OCI-LY3 (cell line): ENCODE measurements around the gene ALDOA.
A peak's percentile ranks its signal among the peaks of the same experiment; 100 is the strongest.

ENCODE experiments used
- H2AFZ ChIP-seq: fragments of 200-600, 300-600 bp; shearing (Covaris generic); 2 replicates; pipeline ENCODE4 v1.6.0; 2014; ENCODE audit warnings: antibody characterized with exemption, low read depth, low read length
- H3K27ac ChIP-seq: fragments of 200-600, 300-600 bp; sonication (generic); 2 replicates; pipeline ENCODE4 v1.5.1; 2014; ENCODE audit warnings: mild to moderate bottlenecking, low read length, moderate library complexity, mixed read lengths
- H3K27me3 ChIP-seq: fragments of 200-600, 300-600 bp; sonication (generic); 2 replicates; pipeline ENCODE4 v1.6.1; 2014; ENCODE audit warnings: low read depth, low read length, mixed read lengths
- H3K36me3 ChIP-seq: fragments of 200-600, 300-600 bp; sonication (generic); replicated peaks from 2 replicates; pipeline ENCODE3; 2014; ENCODE audit warnings: low read depth, low read length, mixed read lengths
- H3K4me1 ChIP-seq: fragments of 300-600, 200-600 bp; sonication (generic); 2 replicates; pipeline ENCODE4 v1.6.1; 2014; ENCODE audit warnings: low read length, mixed read lengths
- H3K4me2 ChIP-seq: fragments of 200-600, 300-600 bp; sonication (generic); 2 replicates; pipeline ENCODE4 v1.6.1; 2014; ENCODE audit warnings: low read length, mixed read lengths
- H3K4me3 ChIP-seq: fragments of 300-600, 200-600 bp; sonication (generic); 2 replicates; pipeline ENCODE4 v1.5.1; 2014; ENCODE audit warnings: antibody characterized with exemption, mild to moderate bottlenecking, low read length, moderate library complexity
- H3K79me2 ChIP-seq: fragments of 300-600, 200-600 bp; shearing (Covaris generic); 2 replicates; pipeline ENCODE4 v1.6.1; 2014; ENCODE audit warnings: mild to moderate bottlenecking, low read length, mixed read lengths
- H3K9ac ChIP-seq: fragments of 300-600, 200-600 bp; shearing (Covaris generic); 2 replicates; pipeline ENCODE4 v1.6.0; 2014; ENCODE audit warnings: mild to moderate bottlenecking, low read length, moderate library complexity
- H3K9me3 ChIP-seq: fragments of 200-600, 300-600 bp; shearing (Covaris generic); 2 replicates; pipeline ENCODE4 v1.6.1; 2014; ENCODE audit warnings: low read length, mixed read lengths; ENCODE audit not compliant: insufficient read depth
- H4K20me1 ChIP-seq: fragments of 200-600, 300-600 bp; sonication (generic); 2 replicates; pipeline ENCODE4 v1.6.1; 2016; ENCODE audit warnings: low read length, mixed read lengths; ENCODE audit not compliant: insufficient read depth
- CTCF ChIP-seq: fragments of 200-600, 300-600 bp; sonication (generic); IDR thresholded peaks from 2 replicates; pipeline ENCODE4 v1.5.1; 2014; ENCODE audit warnings: antibody characterized with exemption, low read length, low read depth
- EZH2phosphoT487 ChIP-seq: fragments of 200-600 bp; shearing (Covaris generic); IDR thresholded peaks from 2 replicates; pipeline ENCODE4 v1.6.1; 2018; ENCODE audit warnings: antibody characterized with exemption, mixed run types, low read depth

The ALDOA gene

GRCh38 chr16:30065943-30066760 is 592 bp downstream of the ALDOA start:
- Histone ChIP-seq H3K79me2 (peaks cover 63% of the 10 kb centered on the region), H3K27ac (peak overlapping the region; percentile 73), H3K4me2 (peak overlapping the region; percentile 88), H2AFZ (no peak overlapping the region), H3K4me3 (peak overlapping the region; percentile 94), H3K9ac (peak overlapping the region; percentile 90), H3K27me3 (no peaks in the 10 kb centered on the region), H4K20me1 (peaks cover 48% of the 10 kb centered on the region), H3K9me3 (no peaks in the 10 kb centered on the region), H3K36me3 (peaks cover 51% of the 10 kb centered on the region), H3K4me1 (peaks cover 18% of the 10 kb centered on the region)
- no peak for TF ChIP-seq CTCF
- TF ChIP-seq EZH2phosphoT487 = no peak

GRCh38 chr16:30066761-30067583 is 1.4 kb downstream of the ALDOA start:
- Histone ChIP-seq H4K20me1 (peaks cover 48% of the 10 kb centered on the region), H2AFZ (no peak overlapping the region), H3K9ac (peak overlapping the region; percentile 90), H3K79me2 (peaks cover 63% of the 10 kb centered on the region), H3K4me1 (peaks cover 18% of the 10 kb centered on the region), H3K4me3 (peak overlapping the region; percentile 94), H3K9me3 (no peaks in the 10 kb centered on the region), H3K27me3 (no peaks in the 10 kb centered on the region), H3K4me2 (peak overlapping the region; percentile 88), H3K27ac (peak overlapping the region; percentile 73), H3K36me3 (peaks cover 56% of the 10 kb centered on the region)
- TF ChIP-seq EZH2phosphoT487 = no peak
- TF ChIP-seq CTCF = no peak

- H4K20me1 ChIP-seq = peaks cover 48% of the 10 kb centered on the region
- H3K4me2 ChIP-seq = peak overlapping the region; percentile 88; the same call in 1 of the 2 replicates
- H3K27ac ChIP-seq = no peak overlapping the region
- no peak overlapping the region for H2AFZ ChIP-seq
- peak overlapping the region; percentile 94; the same call in 1 of the 2 replicates for H3K4me3 ChIP-seq
- TF ChIP-seq EZH2phosphoT487 (no peak), CTCF (no peak)
- H3K36me3 ChIP-seq = peaks cover 60% of the 10 kb centered on the region
- H3K9ac ChIP-seq = no peak overlapping the region
- peaks cover 18% of the 10 kb centered on the region for H3K4me1 ChIP-seq
- H3K27me3 ChIP-seq = no peaks in the 10 kb centered on the region
- H3K9me3 ChIP-seq = no peaks in the 10 kb centered on the region
- peaks cover 63% of the 10 kb centered on the region for H3K79me2 ChIP-seq
These were observed 2.0 kb downstream of the ALDOA start for GRCh38 chr16:30067584-30067916.

GRCh38 chr16:30068333-30068732 is 2.8 kb downstream of the ALDOA start:
- Histone ChIP-seq H4K20me1 (peaks cover 48% of the 10 kb centered on the region), H3K27me3 (no peaks in the 10 kb centered on the region), H3K9me3 (no peaks in the 10 kb centered on the region), H3K79me2 (peaks cover 63% of the 10 kb centered on the region), H3K4me2 (no peak overlapping the region), H3K4me3 (no peak overlapping the region), H2AFZ (no peak overlapping the region), H3K4me1 (peaks cover 16% of the 10 kb centered on the region), H3K27ac (no peak overlapping the region), H3K36me3 (peaks cover 60% of the 10 kb centered on the region), H3K9ac (no peak overlapping the region)
- TF ChIP-seq CTCF (no peak), EZH2phosphoT487 (no peak)
